ENCODE data around the gene MRTFA. TPM values are rescaled to one million over a fixed set of nuclear protein-coding genes. Genes with fewer than 3 reads are reported as not detected.
"Not testable (repeated sequence)": the region's sequence is repeated elsewhere in the genome, so short reads cannot be mapped to it uniquely, and the experiment has no call there.

Gene MRTFA
- total RNA-seq, 1 donor, result 44.9 TPM

DNA sequence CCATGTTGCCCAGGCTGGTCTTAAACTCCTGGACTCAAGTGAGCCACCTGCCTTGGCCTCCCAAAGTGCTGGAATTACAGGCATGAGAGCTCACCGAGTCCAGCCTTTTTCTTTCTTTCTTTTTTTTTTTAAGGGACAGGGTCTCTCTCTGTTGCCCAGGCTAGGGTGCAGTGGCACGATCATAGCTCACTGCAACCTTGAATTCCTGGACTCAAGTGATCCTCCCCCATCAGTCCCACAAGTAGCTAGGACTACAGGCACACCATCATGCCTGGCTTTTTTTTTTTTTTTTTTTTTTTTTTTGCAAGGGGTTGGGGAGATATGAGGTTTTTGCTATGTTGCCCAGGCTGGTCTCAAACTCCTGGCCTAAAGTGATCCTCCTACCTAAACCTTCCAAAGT, 78.5 kb downstream of the MRTFA start:
- H3K4me3 ChIP-seq (ENCODE audit: low read depth, low read length), result no peak overlapping the region
- DNase-seq (ENCODE audit: low read depth), result no peak
- TF ChIP-seq, protein P1, sequence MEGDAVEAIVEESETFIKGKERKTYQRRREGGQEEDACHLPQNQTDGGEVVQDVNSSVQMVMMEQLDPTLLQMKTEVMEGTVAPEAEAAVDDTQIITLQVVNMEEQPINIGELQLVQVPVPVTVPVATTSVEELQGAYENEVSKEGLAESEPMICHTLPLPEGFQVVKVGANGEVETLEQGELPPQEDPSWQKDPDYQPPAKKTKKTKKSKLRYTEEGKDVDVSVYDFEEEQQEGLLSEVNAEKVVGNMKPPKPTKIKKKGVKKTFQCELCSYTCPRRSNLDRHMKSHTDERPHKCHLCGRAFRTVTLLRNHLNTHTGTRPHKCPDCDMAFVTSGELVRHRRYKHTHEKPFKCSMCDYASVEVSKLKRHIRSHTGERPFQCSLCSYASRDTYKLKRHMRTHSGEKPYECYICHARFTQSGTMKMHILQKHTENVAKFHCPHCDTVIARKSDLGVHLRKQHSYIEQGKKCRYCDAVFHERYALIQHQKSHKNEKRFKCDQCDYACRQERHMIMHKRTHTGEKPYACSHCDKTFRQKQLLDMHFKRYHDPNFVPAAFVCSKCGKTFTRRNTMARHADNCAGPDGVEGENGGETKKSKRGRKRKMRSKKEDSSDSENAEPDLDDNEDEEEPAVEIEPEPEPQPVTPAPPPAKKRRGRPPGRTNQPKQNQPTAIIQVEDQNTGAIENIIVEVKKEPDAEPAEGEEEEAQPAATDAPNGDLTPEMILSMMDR (IDR thresholded peaks at IDR 0.05; ENCODE audit: insufficient read depth, low read depth, low read length), result no peak

DNA sequence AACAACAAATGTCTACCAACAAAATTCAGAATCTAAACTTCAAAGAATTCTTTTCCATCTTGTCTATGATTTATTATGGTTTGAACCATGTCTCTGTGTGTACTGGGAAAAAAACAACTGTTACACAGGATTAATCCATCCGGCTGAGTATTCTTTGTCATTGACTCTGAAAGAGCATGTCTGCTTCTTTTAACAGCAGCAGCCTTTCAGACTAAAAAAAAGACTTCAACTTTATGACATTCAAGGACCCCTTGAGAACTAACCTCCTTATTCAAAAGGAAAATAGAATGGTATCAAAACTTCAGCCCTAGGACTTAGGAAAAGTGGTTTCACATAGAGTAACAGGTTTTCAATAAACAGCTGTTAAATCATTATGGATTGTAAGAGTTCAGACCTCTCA, 79.9 kb downstream of the MRTFA start:
- no peak for DNase-seq (ENCODE audit: low read depth)
- TF ChIP-seq, protein P1 (IDR thresholded peaks at IDR 0.05; ENCODE audit: insufficient read depth, low read depth, low read length), result no peak
- H3K4me3 ChIP-seq (ENCODE audit: low read depth, low read length), result no peak overlapping the region

DNA sequence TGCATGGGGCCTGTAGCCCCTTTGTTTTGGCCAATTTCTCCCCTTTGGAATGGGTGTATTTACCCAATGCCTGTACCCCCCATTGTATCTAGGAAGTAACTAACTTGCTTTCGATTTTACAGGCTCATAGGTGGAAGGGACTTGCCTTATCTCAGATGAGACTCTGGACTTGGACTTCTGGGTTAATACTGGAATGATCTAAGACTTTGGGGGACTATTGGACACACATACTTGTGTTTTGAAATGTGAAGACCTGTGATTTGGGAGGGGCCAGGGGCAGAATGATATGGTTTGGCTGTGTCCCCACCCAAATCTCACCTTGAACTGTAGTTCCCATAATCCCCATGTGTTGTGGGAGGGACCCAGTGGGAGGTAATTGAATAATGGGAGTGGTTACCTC, 82.5 kb downstream of the MRTFA start:
- DNase-seq (ENCODE audit: low read depth); H3K4me3 ChIP-seq (ENCODE audit: low read depth, low read length): not testable (repeated sequence)

DNA sequence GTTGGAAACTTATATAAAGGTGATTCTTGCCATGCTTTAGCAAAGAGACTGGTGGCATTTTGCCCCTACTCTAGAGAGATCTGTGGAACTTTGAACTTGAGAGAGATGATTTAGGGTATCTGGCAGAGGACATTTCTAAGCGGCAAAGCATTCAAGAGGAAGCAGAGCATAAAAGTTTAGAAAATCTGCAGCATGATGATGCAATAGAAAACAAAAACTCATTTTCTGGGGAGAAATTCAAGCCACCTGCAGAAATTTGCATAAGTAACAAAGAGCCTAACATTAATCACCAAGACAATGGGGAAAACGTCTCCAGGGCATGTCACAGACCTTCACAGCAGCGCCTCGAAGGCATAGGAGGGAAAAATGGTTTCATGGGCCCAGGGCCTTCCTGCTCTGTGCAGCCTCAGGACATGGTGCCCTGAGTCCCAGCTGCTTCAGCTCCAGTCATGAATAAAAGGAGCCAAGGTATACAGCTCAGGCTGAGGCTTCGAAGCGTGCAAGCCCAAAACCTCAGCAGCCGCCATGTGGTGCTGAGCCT, 83.4 kb downstream of the MRTFA start:
- no peak overlapping the region for H3K4me3 ChIP-seq (ENCODE audit: low read depth, low read length)
- no peak for DNase-seq (ENCODE audit: low read depth)
- TF ChIP-seq, protein P1 (IDR thresholded peaks at IDR 0.05; ENCODE audit: insufficient read depth, low read depth, low read length), result no peak

DNA sequence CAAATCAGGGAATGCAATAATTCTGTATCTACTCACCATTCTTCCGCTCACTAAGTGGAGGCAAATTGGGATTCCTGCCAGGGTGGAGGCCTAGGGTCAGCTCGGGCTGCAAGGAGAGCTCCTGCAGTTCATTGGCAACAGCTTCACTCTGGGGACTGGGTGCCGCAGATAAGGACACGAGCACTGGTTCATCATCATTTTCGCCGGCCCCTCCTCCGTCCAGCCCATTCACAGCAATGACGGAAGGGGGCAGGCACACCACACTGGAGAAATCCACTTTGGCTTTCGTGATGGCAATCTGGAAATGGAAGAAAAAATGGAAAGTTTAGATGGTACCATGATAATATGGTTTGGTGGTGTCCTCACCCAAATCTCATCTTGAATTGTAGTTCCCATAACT, 84.4 kb downstream of the MRTFA start:
- DNase-seq (ENCODE audit: low read depth), result peak; percentile 63
- no peak overlapping the region for H3K4me3 ChIP-seq (ENCODE audit: low read depth, low read length)
- TF ChIP-seq, protein P1 (IDR thresholded peaks at IDR 0.05; ENCODE audit: insufficient read depth, low read depth, low read length), result peak; percentile 23

DNA sequence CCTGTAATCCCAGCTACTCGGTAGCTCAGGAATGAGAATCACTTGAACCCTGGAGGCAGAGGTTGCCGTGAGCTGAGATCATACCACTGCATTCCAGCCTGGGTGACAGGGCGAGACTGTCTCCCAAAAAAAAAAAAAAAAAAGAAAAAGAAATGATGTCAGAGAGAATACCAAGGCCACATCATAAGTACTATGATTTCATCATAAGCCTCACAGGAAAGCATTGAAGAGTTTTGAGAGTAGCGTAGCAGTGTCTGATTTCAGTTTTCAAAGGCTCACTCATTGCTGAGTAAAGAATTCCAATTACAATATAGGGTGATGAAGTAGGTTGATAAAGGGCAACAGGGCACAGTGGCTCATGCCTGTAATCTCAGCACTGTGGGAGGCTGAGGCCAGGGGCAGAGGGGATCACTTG, 88.8 kb downstream of the MRTFA start:
- TF ChIP-seq, protein P1 (IDR thresholded peaks at IDR 0.05; ENCODE audit: insufficient read depth, low read depth, low read length), result no peak
- no peak overlapping the region for H3K4me3 ChIP-seq (ENCODE audit: low read depth, low read length)
- DNase-seq (ENCODE audit: low read depth), result no peak

DNA sequence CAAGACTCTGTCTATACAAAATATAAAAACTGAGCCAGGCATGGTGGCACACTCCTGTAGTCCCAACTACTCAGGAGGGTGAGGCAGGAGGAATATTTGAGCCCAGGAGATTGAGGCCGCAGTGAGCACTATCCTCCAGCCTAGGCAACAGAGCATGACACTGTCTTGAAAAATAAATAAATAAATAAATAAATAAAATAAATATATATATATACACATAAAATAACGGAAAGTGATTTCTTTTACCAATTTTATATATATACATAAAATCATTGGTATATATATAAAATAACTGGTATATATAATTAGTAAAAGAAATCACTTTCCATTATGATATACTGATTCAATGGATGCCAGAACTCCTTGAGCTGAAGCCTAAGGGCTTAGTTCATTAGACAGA, 91.8 kb downstream of the MRTFA start:
- H3K4me3 ChIP-seq (ENCODE audit: low read depth, low read length), result no peak overlapping the region
- TF ChIP-seq, protein P1 (IDR thresholded peaks at IDR 0.05; ENCODE audit: insufficient read depth, low read depth, low read length), result no peak
- DNase-seq (ENCODE audit: low read depth), result no peak

Measured in fibroblast of villous mesenchyme (primary cell).